Measurements from ENCODE around the gene PCSK5.
A peak's percentile ranks its signal among the peaks of the same experiment; 100 is the strongest.

Gene PCSK5

DNA sequence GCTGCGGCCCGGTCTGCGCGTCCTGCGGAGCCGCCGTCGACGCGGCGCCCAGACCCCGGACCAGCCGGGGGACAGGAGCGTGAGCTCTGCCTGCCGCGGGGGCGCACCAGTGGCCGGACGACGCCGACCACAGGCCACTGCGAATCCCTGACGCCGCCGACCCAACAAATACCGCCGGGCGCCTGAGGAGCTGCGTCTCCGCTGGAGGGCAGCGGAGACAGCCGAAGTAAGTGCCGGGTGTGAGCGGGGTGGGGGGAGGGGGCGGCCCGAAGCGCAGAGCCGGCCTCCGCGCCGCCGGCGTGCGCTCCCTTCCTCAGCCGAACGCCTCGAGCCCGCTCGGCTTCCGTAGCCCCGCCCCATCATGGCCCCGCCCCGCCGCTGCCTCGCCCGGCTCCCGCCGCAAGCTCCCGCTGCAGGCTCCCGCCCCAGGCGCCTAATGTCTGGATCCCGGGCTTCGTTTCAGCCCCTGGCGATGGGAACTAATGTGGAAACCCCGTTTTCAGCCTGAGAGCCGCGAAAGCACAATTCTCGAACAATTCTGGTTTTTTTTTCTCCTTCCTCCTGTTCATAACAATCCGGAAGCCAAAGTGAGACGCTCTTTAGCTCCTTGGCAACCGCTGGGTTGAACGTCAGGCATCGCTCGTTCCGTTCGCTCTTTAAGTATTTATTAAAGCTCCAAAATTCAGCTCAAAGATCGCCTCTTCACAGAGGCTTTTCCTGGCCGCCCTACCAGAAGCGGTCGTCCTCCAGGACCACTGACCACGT lies 503.9 kb downstream of the PCSK5 start, which contains the start of gene RFK:
TSS of gene RFK (minus strand) at position 232 of the 765 bp plus-strand sequence. CDS start 255 bp downstream, outside the sequence.
- DNase-seq (ENCODE audit: low read depth), result peak; percentile 95
- TF ChIP-seq, protein P1, sequence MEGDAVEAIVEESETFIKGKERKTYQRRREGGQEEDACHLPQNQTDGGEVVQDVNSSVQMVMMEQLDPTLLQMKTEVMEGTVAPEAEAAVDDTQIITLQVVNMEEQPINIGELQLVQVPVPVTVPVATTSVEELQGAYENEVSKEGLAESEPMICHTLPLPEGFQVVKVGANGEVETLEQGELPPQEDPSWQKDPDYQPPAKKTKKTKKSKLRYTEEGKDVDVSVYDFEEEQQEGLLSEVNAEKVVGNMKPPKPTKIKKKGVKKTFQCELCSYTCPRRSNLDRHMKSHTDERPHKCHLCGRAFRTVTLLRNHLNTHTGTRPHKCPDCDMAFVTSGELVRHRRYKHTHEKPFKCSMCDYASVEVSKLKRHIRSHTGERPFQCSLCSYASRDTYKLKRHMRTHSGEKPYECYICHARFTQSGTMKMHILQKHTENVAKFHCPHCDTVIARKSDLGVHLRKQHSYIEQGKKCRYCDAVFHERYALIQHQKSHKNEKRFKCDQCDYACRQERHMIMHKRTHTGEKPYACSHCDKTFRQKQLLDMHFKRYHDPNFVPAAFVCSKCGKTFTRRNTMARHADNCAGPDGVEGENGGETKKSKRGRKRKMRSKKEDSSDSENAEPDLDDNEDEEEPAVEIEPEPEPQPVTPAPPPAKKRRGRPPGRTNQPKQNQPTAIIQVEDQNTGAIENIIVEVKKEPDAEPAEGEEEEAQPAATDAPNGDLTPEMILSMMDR (IDR thresholded peaks at IDR 0.05; ENCODE audit: insufficient read depth, low read depth, low read length, missing control alignments), result peak; percentile 29
- H3K4me3 ChIP-seq (ENCODE audit: low read length), result peak within 1 kb of the TSS; percentile 82

- H3K4me3 ChIP-seq (ENCODE audit: low read length), result peak overlapping the region; percentile 62
- no peak for DNase-seq (ENCODE audit: low read depth)
- TF ChIP-seq, protein P1 (IDR thresholded peaks at IDR 0.05; ENCODE audit: insufficient read depth, low read depth, low read length, missing control alignments), result no peak
These were observed 504.4 kb downstream of the PCSK5 start for GRCh38 chr9:76394960-76395252.

DNA sequence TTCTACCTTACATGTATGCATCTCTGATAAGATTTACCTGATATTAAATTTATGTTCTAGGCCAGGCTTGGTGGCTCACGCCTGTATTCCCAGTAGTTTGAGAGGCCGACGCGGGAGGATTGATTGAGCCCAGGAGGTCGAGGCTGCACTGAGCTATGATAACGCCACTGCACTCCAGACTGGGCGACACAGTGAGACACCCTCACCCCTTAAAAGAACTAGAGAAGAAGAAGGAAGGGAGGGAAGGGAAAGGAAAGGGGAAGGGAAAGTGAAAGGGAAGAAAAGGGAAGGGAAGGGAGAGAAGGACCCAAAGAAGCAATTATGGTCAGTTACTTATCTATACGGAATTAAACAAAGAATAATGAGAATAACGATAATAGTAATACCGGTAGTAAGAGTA lies 504.9 kb downstream of the PCSK5 start:
- H3K4me3 ChIP-seq (ENCODE audit: low read length), result no peak overlapping the region
- TF ChIP-seq, protein P1 (IDR thresholded peaks at IDR 0.05; ENCODE audit: insufficient read depth, low read depth, low read length, missing control alignments), result no peak
- no peak for DNase-seq (ENCODE audit: low read depth)

GRCh38 chr9:76396144-76396543 lies 505.7 kb downstream of the PCSK5 start:
- no peak overlapping the region for H3K4me3 ChIP-seq (ENCODE audit: low read length)
- TF ChIP-seq, protein P1 (IDR thresholded peaks at IDR 0.05; ENCODE audit: insufficient read depth, low read depth, low read length, missing control alignments), result no peak
- no peak for DNase-seq (ENCODE audit: low read depth)

GRCh38 chr9:76396597-76396996 lies 506.1 kb downstream of the PCSK5 start:
- H3K4me3 ChIP-seq (ENCODE audit: low read length), result no peak overlapping the region
- TF ChIP-seq, protein P1 (IDR thresholded peaks at IDR 0.05; ENCODE audit: insufficient read depth, low read depth, low read length, missing control alignments), result no peak
- DNase-seq (ENCODE audit: low read depth), result no peak

GRCh38 chr9:76399856-76400255 lies 509.4 kb downstream of the PCSK5 start:
- no peak overlapping the region for H3K4me3 ChIP-seq (ENCODE audit: low read length)
- no peak for DNase-seq (ENCODE audit: low read depth)
- TF ChIP-seq, protein P1 (IDR thresholded peaks at IDR 0.05; ENCODE audit: insufficient read depth, low read depth, low read length, missing control alignments), result no peak

Data from epithelial cell of esophagus (primary cell).